Smooth muscle cell of bladder (primary cell): ENCODE data around the gene NRXN3. TPM values are rescaled to one million over a fixed set of nuclear protein-coding genes. Genes with fewer than 3 reads are reported as not detected.

Experiments
- total RNA-seq: library from RNA; depleted of rRNA; stranded (reverse); fragments of >200 nt; gene quantifications from 2 replicates; pipeline ENCODE4 v1.2.3, GENCODE V29; 2014

Gene NRXN3
- total RNA-seq, result under 0.01 and 0.14 TPM in 2 replicates

DNA sequence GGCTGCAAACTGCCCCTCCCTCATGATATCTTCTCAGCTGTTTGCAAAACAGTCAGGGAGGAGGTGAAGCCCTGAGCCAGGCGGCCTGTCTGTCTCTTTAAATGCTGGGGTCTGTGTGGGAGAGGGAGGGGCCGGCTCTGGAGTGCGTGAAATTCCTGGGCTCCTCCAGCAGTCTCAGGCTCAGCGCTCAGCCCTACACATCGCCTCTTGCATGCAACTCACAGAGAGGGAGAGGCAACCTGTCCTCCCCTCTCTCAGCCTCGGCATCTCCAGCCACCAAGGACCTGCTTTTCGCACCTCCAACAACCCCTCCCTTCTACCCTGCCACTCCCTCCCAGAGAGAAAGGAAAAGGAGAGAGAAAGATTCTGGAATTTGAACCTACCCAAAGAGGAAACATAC lies at the start of gene NRXN3:
Gene NRXN3 (plus strand): TSS at position 171 of the 400 bp plus-strand sequence. CDS start 72,721 bp downstream, outside the sequence.

